HG02938 (cell line): ENCODE measurements around the gene OVCH1.

ENCODE experiments used
- ATAC-seq: cut with Tn5 transposase; IDR thresholded peaks from one replicate; pipeline ENCODE4 v1.9.1; 2021; ENCODE audit warnings: mild to moderate bottlenecking, moderate library complexity; ENCODE audit not compliant: unreplicated experiment

Gene OVCH1, protein sequence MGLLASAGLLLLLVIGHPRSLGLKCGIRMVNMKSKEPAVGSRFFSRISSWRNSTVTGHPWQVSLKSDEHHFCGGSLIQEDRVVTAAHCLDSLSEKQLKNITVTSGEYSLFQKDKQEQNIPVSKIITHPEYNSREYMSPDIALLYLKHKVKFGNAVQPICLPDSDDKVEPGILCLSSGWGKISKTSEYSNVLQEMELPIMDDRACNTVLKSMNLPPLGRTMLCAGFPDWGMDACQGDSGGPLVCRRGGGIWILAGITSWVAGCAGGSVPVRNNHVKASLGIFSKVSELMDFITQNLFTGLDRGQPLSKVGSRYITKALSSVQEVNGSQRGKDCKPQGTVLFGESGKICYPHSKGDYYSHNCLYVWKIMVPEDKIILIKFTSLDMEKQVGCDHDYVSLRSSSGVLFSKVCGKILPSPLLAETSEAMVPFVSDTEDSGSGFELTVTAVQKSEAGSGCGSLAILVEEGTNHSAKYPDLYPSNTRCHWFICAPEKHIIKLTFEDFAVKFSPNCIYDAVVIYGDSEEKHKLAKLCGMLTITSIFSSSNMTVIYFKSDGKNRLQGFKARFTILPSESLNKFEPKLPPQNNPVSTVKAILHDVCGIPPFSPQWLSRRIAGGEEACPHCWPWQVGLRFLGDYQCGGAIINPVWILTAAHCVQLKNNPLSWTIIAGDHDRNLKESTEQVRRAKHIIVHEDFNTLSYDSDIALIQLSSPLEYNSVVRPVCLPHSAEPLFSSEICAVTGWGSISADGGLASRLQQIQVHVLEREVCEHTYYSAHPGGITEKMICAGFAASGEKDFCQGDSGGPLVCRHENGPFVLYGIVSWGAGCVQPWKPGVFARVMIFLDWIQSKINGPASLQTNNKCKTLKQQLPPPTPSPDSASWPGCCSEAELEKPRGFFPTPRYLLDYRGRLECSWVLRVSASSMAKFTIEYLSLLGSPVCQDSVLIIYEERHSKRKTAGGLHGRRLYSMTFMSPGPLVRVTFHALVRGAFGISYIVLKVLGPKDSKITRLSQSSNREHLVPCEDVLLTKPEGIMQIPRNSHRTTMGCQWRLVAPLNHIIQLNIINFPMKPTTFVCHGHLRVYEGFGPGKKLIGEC

GRCh38 chr12:29497588-29497987 lies at the start of gene OVCH1:
OVCH1 (minus strand) TSS chr12:29497686; CDS start chr12:29497686, 0 bp downstream.
- ATAC-seq, result no peak

DNA sequence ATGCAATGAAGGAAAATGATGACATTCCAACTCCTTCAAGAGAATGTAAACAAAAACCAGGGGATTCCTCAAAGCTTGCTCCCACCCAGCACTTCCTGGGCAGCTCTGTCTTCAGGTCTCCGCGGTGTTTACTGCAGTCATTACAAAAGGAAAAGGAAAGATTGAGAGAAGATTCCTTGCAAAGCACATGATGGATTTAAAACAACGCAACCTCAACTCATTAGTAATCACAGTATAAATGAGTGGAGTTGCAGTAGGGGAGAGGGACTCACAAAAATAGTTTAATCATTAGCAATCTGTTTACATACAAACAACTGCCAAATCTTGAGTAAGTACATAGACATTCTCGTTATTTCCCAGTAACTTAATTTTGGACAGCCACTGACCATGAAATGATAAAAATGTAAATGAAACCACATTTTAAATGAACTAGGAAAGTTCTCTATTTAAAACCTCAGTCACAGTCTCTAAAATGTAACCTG lies 49.7 kb upstream of the OVCH1 start:
- ATAC-seq, result no peak

DNA sequence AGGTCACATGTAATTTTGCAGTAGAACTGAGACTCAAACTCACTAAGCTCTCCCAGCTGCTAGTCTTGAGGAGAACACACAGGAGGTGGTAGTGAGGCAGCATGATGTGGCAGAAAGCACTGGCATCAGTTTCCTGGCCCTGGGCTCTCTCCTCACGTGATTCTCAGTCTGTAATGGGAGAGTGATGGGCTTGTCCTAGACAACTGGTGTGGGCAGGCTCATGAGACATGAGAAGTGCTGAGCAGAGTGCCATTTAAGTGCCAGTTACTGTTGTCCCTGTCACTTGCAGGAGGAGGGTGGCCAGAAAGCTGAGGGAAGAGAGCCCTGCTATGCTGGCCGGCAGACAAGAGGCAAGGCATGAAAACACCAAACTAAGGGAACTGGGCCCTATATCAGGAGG lies 48.5 kb upstream of the OVCH1 start:
- no peak for ATAC-seq

GRCh38 chr12:29545102-29545467 lies 47.6 kb upstream of the OVCH1 start:
- peak; percentile 86 for ATAC-seq

- peak; percentile 39 for ATAC-seq
Observed at GRCh38 chr12:29544428-29545101, 47.1 kb upstream of the OVCH1 start.

DNA sequence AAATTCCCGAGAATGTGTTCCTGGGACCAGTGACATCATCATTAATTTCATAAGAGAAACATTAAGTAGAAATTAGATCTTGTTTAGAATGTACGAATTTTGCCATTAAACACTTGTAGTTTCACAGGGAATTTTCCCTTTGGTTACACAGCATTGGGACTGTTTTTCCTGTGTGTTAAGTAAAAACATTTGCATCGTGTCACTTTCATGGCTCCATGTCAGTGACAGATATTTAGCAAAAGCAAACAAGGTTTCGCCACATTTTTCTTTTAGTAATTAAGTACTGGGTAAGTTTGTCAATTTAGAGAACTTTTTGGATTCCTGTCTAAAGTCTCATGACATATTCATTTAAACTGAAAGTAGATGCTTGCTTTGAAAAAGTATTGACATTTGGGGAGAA lies 45.5 kb upstream of the OVCH1 start:
- ATAC-seq, result no peak

DNA sequence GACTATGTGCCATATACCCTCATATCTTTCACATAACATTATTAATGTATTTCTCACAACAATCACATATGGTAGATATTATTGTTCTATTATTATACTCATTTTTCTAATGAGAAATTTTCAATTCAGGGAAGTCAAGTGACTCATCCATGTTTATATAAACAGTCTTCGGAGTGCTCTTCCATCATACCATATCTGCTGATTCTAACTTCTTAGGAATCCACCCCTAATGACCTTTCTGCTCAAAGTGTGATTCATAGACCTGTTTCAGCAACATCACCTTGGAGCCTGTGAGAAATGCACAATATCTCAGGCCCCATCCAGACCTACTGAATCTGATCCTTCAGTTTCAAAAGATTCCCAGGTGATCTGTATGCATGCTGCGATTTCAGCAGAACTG lies 39.8 kb upstream of the OVCH1 start:
- no peak for ATAC-seq

GRCh38 chr12:29534935-29535334 lies 37.4 kb upstream of the OVCH1 start:
- no peak for ATAC-seq

GRCh38 chr12:29533815-29534489 lies 36.5 kb upstream of the OVCH1 start:
- ATAC-seq, result no peak

DNA sequence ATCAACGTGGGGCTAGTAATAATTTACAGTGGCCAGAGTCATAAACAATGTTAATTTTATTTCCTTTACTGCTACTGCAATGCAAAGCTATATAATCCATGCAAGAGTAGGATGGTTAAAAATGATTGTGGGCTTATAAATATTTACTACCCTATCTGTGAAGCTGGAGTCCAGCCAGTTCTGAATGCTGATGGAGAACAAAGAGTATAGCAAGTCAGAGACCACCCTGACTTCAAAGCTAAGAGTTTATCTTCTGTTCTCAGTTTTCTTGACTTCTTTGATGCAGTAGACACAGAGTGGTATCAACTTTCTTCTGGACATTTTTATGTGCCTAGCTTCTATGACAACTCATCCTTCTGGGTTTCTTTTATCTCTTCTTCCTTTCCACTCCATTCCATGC lies 34.0 kb upstream of the OVCH1 start:
- ATAC-seq, result no peak

GRCh38 chr12:29530436-29530835 lies 33.0 kb upstream of the OVCH1 start:
- no peak for ATAC-seq

DNA sequence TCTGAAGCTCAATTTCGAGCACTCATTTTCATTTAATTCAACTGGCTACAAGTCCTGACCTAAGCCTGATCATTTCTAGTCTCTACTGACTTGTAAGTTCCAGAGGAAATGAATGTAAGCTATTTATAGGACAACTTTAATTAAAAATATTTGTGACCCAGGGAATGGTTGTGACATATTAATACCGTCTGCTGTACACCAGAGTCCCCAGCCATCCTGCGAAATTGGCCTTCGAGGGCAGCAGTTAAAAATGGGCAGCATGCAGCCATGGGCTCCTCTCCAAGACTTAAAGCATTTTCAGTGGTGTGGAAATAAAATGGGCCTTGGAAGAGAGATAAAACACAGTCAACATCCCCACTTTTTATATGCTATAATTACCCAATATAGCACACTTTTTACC lies 30.7 kb upstream of the OVCH1 start:
- ATAC-seq, result no peak

GRCh38 chr12:29521951-29522350 lies 24.5 kb upstream of the OVCH1 start:
- no peak for ATAC-seq

DNA sequence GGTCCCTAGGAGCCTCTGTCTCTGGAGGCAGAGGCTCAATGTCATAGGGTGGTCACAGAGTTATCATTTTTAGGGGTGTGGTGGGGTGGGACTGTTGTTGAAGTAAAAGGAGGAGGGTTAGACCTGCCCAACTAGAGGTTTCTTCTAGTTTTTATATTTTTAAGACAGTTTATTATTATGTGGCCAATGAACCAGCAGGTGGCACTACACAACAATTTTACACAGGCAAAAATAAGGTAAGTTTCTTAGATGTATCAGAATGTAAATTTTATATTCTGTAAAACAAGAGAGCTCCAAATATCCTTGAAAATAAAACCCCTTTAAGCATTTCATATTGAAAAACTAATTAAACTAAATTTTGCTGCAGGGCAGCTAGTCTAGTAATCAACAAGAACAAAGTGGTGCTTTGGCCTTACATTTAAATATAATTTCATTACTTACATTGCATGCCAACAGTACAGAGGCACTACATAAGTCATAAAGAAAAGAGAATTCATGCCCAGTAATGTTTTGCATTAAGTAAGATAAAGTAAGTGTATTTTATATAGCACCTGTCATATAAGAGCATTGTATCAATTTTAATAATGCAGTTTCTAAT lies 22.2 kb upstream of the OVCH1 start:
- no peak for ATAC-seq

GRCh38 chr12:29518407-29518806 lies 20.9 kb upstream of the OVCH1 start:
- ATAC-seq, result no peak

DNA sequence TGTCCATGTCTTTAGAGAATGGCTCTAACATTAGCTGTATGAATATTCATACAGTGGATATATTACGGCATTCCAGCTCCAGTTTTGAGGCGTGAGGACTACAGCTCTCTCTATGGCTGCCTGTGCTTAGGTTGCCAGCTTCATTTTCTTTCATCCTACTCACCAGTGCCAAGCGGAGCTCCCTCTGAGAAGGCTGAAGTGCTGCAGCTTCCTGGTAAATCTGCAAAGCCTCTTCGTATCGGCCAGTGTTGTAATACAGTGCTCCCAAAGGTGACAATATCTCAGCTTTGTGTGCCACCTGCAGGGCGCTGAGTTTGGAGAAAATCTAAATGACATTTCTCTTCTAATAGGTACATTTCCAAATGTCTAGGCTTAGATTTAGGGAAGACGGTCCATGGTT lies 19.8 kb upstream of the OVCH1 start:
- no peak for ATAC-seq

DNA sequence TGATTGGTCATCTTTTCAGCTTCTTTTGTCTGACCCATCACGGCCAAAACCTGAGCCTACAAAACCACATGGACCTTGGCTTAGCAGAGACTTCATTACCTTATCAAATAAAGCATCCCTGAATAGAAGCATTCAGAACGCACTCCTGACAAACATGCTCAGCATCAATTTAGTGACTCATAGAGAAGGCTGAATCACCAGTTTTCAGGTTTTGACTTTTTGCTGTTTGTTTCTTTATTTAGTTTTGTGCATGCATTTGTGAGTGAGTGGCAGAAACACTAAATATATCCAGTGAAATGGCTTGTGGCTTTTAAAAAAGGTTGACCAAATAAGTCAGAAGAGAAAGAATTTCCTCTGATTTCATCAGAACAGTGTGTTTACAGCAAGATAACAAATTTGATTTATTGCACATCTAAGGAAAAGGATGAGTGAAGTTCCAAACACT lies 19.0 kb upstream of the OVCH1 start:
- no peak for ATAC-seq

GRCh38 chr12:29510591-29511185 lies 13.2 kb upstream of the OVCH1 start:
- no peak for ATAC-seq

- ATAC-seq, result no peak
Observed at GRCh38 chr12:29509503-29509902, 12.0 kb upstream of the OVCH1 start.

GRCh38 chr12:29508949-29509348 lies 11.5 kb upstream of the OVCH1 start:
- no peak for ATAC-seq
